Cardiac fibroblast (primary cell): ENCODE results near the gene PRSS48.
"Not testable (repeated sequence)": the region's sequence is repeated elsewhere in the genome, so short reads cannot be mapped to it uniquely, and the experiment has no call there.

ENCODE experiments used
- DNase-seq, 2 donors: peaks; one replicate each; pipeline versions ENCODE4 v3.0.0 to v3.0.0-alpha.2; 2010; ENCODE audit warnings: low read depth in 2 of 2
- H3K4me3 ChIP-seq, 2 donors: replicated peaks in 1 of 2; 1 replicate in 1 of 2; 2 replicates in 1 of 2; pipeline ENCODE4 v1.5.1; 2011; ENCODE audit warnings: low read depth in 2 of 2, low read length in 2 of 2, mild to moderate bottlenecking in 2 of 2, moderate library complexity in 1 of 2
- CTCF ChIP-seq: IDR thresholded peaks from one replicate; pipeline ENCODE4 v1.5.1; 2011; ENCODE audit warnings: low read depth, mild to moderate bottlenecking, low read length, inconsistent platforms

Gene PRSS48

GRCh38 chr4:151316645-151317044, 39.7 kb downstream of the PRSS48 start:
- no peak for DNase-seq
- TF ChIP-seq CTCF = no peak
- no peak overlapping the region for H3K4me3 ChIP-seq

DNA sequence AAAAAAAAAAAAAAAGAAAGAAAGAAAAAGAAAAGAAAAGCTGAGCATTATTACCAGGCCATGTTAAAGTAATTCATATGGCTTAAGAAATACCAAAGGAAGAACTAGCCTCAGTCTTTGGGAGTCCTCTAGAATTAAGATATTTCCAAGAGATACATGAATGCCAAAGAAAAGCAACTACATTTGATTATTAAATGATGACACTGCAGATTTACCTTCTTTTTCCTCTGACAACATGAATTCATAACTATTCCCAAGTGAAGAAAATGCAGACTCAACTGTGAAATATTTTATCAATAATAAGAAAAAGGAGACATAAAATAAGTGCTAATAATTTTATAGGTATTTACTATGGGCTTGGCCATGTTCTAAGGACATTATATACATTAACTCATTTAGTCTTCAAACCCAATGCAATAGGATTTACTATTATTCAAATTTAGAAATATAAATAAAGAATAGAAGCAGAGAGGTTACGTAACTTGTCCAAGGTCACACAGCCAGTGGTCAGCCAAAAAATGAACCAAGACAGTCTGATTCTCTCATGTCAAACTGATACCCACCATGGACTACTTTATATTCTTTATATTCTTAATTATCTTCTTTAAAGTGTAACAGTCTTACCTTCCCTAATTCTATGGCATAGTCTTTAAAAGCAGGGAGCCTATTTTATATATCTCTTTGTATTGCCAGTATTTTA, 41.5 kb downstream of the PRSS48 start:
- no peak for TF ChIP-seq CTCF
- DNase-seq = no peak
- no peak overlapping the region for H3K4me3 ChIP-seq

DNA sequence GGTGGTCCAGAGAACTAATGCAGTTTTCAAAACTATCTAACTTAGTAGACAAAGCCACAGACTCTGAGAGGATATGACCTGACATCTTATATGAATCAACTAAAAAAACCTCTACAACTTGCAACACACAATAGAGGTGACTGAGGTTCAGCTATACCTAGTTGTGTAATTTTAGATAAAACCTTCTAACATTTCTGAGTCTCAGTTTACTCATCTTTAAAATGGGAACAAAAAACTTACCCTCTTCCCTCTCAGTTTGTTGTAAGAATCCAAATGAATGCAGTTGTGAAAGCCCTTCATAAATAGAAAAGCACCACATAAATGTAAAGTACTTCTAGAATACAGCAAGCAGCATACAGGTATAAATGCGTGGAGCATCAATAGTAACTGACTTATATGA, 42.5 kb downstream of the PRSS48 start:
- H3K4me3 ChIP-seq = no peak overlapping the region

DNA sequence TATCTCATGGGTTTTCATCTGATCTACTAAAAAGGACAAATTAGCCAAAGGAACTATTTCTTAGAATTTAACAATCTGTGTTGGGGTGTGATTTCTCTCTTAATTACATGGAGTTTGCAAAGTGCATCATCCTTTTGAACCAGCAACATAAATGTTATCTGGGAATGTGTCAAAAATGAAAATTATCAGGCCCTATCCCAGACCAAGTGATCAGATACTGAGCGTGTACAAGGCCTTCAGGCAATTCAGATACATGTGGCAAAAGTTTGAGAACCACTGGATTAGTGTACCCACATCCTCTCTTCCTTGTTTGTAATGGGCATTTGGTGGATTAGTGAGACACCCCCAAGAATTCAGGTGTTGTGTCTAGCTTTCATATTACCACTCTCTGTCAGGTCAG, 44.6 kb downstream of the PRSS48 start:
- no peak overlapping the region for H3K4me3 ChIP-seq
- DNase-seq = no peak
- no peak for TF ChIP-seq CTCF

More for the DNA sequence above, 42.5 kb downstream of the PRSS48 start:
- no peak for DNase-seq
- no peak for TF ChIP-seq CTCF

- H3K4me3 ChIP-seq, DNase-seq: not testable (repeated sequence)
Measured at GRCh38 chr4:151322161-151322560, 45.2 kb downstream of the PRSS48 start.

DNA sequence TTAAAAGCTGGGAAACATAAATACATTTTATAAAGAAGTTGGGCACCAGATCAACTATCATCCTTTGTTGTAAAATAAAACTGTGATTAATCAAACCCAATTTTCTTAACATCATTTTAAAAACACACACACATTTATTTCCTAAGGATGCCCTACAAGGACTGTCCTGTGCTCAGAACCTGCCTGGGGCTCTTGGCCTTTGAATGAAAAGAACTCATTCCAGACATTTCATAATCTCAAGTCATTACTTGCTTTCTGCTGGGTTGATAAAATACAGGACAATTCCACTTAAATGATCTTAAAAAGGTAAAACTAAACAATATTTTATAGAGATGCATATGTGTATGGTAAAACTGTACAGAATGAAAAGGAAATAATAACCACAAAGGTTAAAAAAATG, 45.6 kb downstream of the PRSS48 start:
- no peak for TF ChIP-seq CTCF
- no peak overlapping the region for H3K4me3 ChIP-seq
- DNase-seq = no peak

DNA sequence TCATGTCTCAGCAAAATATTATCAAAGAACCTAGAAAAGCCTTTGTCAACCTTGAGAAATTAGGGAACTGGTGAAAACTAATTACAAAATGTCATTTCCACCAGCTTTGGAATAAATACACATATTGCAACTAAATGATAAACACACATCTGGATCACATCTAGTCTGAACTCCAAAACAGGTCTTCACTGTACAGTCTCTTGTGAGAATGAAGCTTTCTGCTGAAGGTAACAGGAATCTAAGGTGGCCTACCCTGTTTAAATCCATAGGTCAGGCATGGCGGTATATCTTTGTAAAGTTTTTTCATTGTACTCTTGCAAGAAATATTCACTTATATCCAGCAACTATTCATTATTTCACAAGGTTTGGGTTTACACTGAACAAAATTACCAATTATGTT, 46.7 kb downstream of the PRSS48 start:
- no peak for DNase-seq
- no peak for TF ChIP-seq CTCF
- no peak overlapping the region for H3K4me3 ChIP-seq
